GM12874 (cell line): ENCODE data around the gene IMPDH2.

Experiments
- CTCF ChIP-seq: IDR thresholded peaks from 2 replicates; pipeline ENCODE4 v1.5.1; 2011; ENCODE audit warnings: low read depth, mild to moderate bottlenecking, control low read depth, low read length, moderate library complexity; ENCODE audit not compliant: insufficient read depth

Gene IMPDH2

GRCh38 chr3:48983096-48983495, 46.1 kb downstream of the IMPDH2 start:
- TF ChIP-seq CTCF = no peak

GRCh38 chr3:48982686-48983085, 46.5 kb downstream of the IMPDH2 start:
- TF ChIP-seq CTCF = no peak

GRCh38 chr3:48982016-48982415, 47.2 kb downstream of the IMPDH2 start:
- no peak for TF ChIP-seq CTCF

- TF ChIP-seq CTCF = no peak
These were observed 48.9 kb downstream of the IMPDH2 start for GRCh38 chr3:48980295-48980694.

- no peak for TF ChIP-seq CTCF
These were observed 49.7 kb downstream of the IMPDH2 start for GRCh38 chr3:48979451-48979850.
